Measurements from ENCODE around the gene UBALD1.

DNA sequence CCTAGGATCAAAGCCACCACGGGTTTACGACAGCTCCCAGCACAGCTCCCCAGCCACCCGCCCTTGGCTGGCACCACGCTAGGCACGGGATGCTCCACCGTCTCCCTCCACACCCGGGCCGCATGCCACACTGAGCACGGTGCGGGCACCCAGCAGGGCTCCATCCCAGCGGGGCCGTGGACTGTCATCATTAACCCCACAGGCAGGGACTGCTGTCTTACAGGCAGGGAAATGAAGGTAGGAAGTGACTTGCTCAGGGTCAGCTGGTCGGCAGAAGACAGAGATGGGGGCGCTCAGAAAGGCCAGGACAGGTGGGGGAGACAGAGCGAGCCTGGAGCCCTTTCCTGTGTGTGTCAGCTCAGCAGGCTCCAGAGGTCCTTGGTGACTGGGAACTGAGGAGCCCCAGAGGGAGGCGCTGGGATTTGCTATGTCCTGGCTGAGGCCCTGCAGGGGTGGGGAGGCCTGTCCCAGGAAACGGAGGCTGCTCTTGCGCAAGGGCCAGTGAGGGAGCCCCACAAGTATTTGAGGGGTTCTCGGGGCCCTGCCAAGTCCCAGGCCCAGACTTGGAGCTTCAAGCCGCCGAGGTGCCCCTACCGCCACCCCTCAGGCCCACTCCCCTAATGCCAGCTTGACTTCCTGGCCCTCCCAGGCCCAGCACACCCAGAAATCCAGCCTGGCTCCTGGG, 3.2 kb downstream of the UBALD1 start:
- TF ChIP-seq, protein P1, sequence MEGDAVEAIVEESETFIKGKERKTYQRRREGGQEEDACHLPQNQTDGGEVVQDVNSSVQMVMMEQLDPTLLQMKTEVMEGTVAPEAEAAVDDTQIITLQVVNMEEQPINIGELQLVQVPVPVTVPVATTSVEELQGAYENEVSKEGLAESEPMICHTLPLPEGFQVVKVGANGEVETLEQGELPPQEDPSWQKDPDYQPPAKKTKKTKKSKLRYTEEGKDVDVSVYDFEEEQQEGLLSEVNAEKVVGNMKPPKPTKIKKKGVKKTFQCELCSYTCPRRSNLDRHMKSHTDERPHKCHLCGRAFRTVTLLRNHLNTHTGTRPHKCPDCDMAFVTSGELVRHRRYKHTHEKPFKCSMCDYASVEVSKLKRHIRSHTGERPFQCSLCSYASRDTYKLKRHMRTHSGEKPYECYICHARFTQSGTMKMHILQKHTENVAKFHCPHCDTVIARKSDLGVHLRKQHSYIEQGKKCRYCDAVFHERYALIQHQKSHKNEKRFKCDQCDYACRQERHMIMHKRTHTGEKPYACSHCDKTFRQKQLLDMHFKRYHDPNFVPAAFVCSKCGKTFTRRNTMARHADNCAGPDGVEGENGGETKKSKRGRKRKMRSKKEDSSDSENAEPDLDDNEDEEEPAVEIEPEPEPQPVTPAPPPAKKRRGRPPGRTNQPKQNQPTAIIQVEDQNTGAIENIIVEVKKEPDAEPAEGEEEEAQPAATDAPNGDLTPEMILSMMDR (conservative IDR thresholded peaks at IDR 0.05) = no peak
- no peak for TF ChIP-seq EZH2 (IDR thresholded peaks at IDR 0.05; ENCODE audit: low read depth)

Data from PC-9 (cell line).